Fibroblast of lung (primary cell): ENCODE data around the gene GPC3. TPM values are rescaled to one million over a fixed set of nuclear protein-coding genes. Genes with fewer than 3 reads are reported as not detected.
A peak's percentile ranks its signal among the peaks of the same experiment; 100 is the strongest.

Experiments used
- DNase-seq, 2 donors: peaks; one replicate each; pipeline versions ENCODE4 v3.0.0 to v3.0.0-alpha.2; 2010; ENCODE audit warnings: low read depth in 2 of 2
- H2AFZ ChIP-seq: 2 replicates; pipeline ENCODE4 v1.5.1; 2012; ENCODE audit warnings: low read length, control low read depth, inconsistent platforms
- H3K27ac ChIP-seq: 2 replicates; pipeline ENCODE4 v1.5.1; 2011; ENCODE audit warnings: low read length, control low read depth; ENCODE audit not compliant: insufficient read depth
- H3K27me3 ChIP-seq: 2 replicates; pipeline ENCODE4 v1.5.1; 2011; ENCODE audit warnings: mild to moderate bottlenecking, low read length; ENCODE audit not compliant: control insufficient read depth, insufficient read depth
- H3K36me3 ChIP-seq: 2 replicates; pipeline ENCODE4 v1.5.1; 2011; ENCODE audit warnings: low read length; ENCODE audit not compliant: control insufficient read depth, insufficient read depth
- H3K4me1 ChIP-seq: 2 replicates; pipeline ENCODE4 v1.5.1; 2011; ENCODE audit warnings: low read length; ENCODE audit not compliant: control insufficient read depth, insufficient read depth; ENCODE audit errors: extremely low read depth
- H3K4me2 ChIP-seq: 2 replicates; pipeline ENCODE4 v1.5.1; 2011; ENCODE audit warnings: low read length, control low read depth; ENCODE audit not compliant: insufficient read depth; ENCODE audit errors: extremely low read depth
- H3K4me3 ChIP-seq, 4 experiments: fragments of 200-600 bp in 1 of 4; sonication (generic) in 1 of 4; replicated peaks in 1 of 4; 2 replicates each; pipeline ENCODE4 v1.5.1; 2011 to 2016; ENCODE audit warnings: low read length in 4 of 4, low read depth in 3 of 4, mild to moderate bottlenecking in 3 of 4, control low read depth in 2 of 4, inconsistent platforms in 1 of 4, mixed read lengths in 1 of 4; ENCODE audit not compliant: insufficient read depth in 1 of 4; ENCODE audit errors: control extremely low read depth in 1 of 4
- H3K79me2 ChIP-seq: 2 replicates; pipeline ENCODE4 v1.5.1; 2012; ENCODE audit warnings: mild to moderate bottlenecking, low read length, inconsistent platforms; ENCODE audit not compliant: control insufficient read depth, insufficient read depth
- H3K9ac ChIP-seq: 2 replicates; pipeline ENCODE4 v1.5.1; 2011; ENCODE audit warnings: mild to moderate bottlenecking, low read length, control low read depth; ENCODE audit not compliant: insufficient read depth
- H3K9me3 ChIP-seq: 2 replicates; pipeline ENCODE4 v1.5.1; 2012; ENCODE audit warnings: low read depth, low read length; ENCODE audit not compliant: control insufficient read depth, insufficient read depth
- H4K20me1 ChIP-seq: 2 replicates; pipeline ENCODE4 v1.5.1; 2011; ENCODE audit warnings: low read length; ENCODE audit not compliant: control insufficient read depth, insufficient read depth; ENCODE audit errors: extremely low read depth
- CTCF ChIP-seq, 2 donors: IDR thresholded peaks in 1 of 2; conservative IDR thresholded peaks in 1 of 2; 1 replicate in 1 of 2; 2 replicates in 1 of 2; pipeline ENCODE4 v1.5.1; 2011 to 2012; ENCODE audit warnings: low read length in 2 of 2, control low read depth in 1 of 2, inconsistent platforms in 1 of 2, low read depth in 1 of 2, mild to moderate bottlenecking in 1 of 2
- EZH2 ChIP-seq: IDR thresholded peaks from 2 replicates; pipeline ENCODE4 v1.5.1; 2012; ENCODE audit warnings: low read length, control low read depth, mild to moderate bottlenecking; ENCODE audit errors: missing control alignments
- polyA plus RNA-seq, 2 donors: library from polyadenylated mRNA; depleted of rRNA in 1 of 2; stranded (reverse) in 1 of 2; unstranded in 1 of 2; fragments of >200 nt; gene quantifications; 2 replicates each; pipeline ENCODE4 v1.2.1, GENCODE V29; 2011 to 2012; ENCODE audit warnings: missing spikeins in 1 of 2
- total RNA-seq: library from RNA; depleted of rRNA; stranded (reverse); fragments of >200 nt; gene quantifications from 2 replicates; pipeline ENCODE4 v1.2.1, GENCODE V29; 2014

GPC3 gene
- total and polyA plus RNA-seq, 2 donors (not counting 1 experiment from before 2014, with no cell fraction given) = 6.4 to 7.1 TPM

GRCh38 chrX:133988010-133988409 is 2.6 kb upstream of the GPC3 start:
- H3K4me2 ChIP-seq = no peak overlapping the region
- no peak overlapping the region for H2AFZ ChIP-seq
- H3K27me3 ChIP-seq = peaks cover 4% of the 10 kb centered on the region
- no peaks in the 10 kb centered on the region for H3K36me3 ChIP-seq
- no peak for DNase-seq
- TF ChIP-seq EZH2 (no peak), CTCF (conservative IDR thresholded peaks at IDR 0.05 in 1 of 2, IDR thresholded peaks at IDR 0.05 in 1 of 2; ENCODE audit: low read depth in 1 of 2, low read length in 2 of 2) (no peak)
- H3K9ac ChIP-seq = no peak overlapping the region
- no peak overlapping the region for H3K4me3 ChIP-seq
- no peaks in the 10 kb centered on the region for H3K9me3 ChIP-seq
- H3K4me1 ChIP-seq = no peaks in the 10 kb centered on the region
- H3K79me2 ChIP-seq = no peaks in the 10 kb centered on the region
- no peak overlapping the region for H3K27ac ChIP-seq
- H4K20me1 ChIP-seq = no peaks in the 10 kb centered on the region

GRCh38 chrX:133987188-133987587 is 1.8 kb upstream of the GPC3 start:
- Histone ChIP-seq H2AFZ (no peak overlapping the region), H3K4me1 (no peaks in the 10 kb centered on the region), H3K79me2 (no peaks in the 10 kb centered on the region), H3K4me2 (no peak overlapping the region), H3K27ac (no peak overlapping the region), H3K36me3 (no peaks in the 10 kb centered on the region), H3K9me3 (no peaks in the 10 kb centered on the region), H3K27me3 (peaks cover 4% of the 10 kb centered on the region), H3K9ac (no peak overlapping the region), H4K20me1 (no peaks in the 10 kb centered on the region), H3K4me3 (no peak overlapping the region)
- DNase-seq = no peak
- TF ChIP-seq CTCF (conservative IDR thresholded peaks at IDR 0.05 in 1 of 2, IDR thresholded peaks at IDR 0.05 in 1 of 2; ENCODE audit: low read depth in 1 of 2, low read length in 2 of 2) (no peak), EZH2 (no peak)

- H3K36me3 ChIP-seq = no peaks in the 10 kb centered on the region
- DNase-seq = no peak
- H3K9me3 ChIP-seq = no peaks in the 10 kb centered on the region
- TF ChIP-seq EZH2 (no peak), CTCF (conservative IDR thresholded peaks at IDR 0.05 in 1 of 2, IDR thresholded peaks at IDR 0.05 in 1 of 2; ENCODE audit: low read depth in 1 of 2, low read length in 2 of 2) (no peak)
- no peaks in the 10 kb centered on the region for H4K20me1 ChIP-seq
- H3K27ac ChIP-seq = no peak overlapping the region
- no peak overlapping the region for H3K9ac ChIP-seq
- H2AFZ ChIP-seq = no peak overlapping the region
- H3K4me1 ChIP-seq = no peaks in the 10 kb centered on the region
- H3K79me2 ChIP-seq = no peaks in the 10 kb centered on the region
- H3K4me2 ChIP-seq = no peak overlapping the region
- peak overlapping the region in 1 of 4 experiments; percentile 35 for H3K4me3 ChIP-seq
- peaks cover 4% of the 10 kb centered on the region for H3K27me3 ChIP-seq
These were observed 731 bp upstream of the GPC3 start for GRCh38 chrX:133985967-133986683.
